Keratinocyte (primary cell): ENCODE measurements around the gene HORMAD2.

ENCODE experiments used
- CTCF ChIP-seq, 3 experiments: IDR thresholded peaks in 1 of 3; conservative IDR thresholded peaks in 1 of 3; optimal IDR thresholded peaks in 1 of 3; 2 replicates in 2 of 3; 3 replicates in 1 of 3; pipeline versions ENCODE3 to v1.5.1; 2011; ENCODE audit warnings: low read length in 3 of 3, mild to moderate bottlenecking in 3 of 3, moderate library complexity in 2 of 3, control low read depth in 1 of 3, inconsistent platforms in 1 of 3; ENCODE audit not compliant: insufficient read depth in 2 of 3; ENCODE audit errors: extremely low read depth in 1 of 3
- EZH2 ChIP-seq: IDR thresholded peaks from one replicate; pipeline ENCODE4 v1.6.1; 2012; ENCODE audit warnings: inconsistent platforms, mild to moderate bottlenecking, low read length, moderate library complexity

- TF ChIP-seq EZH2 (no peak), CTCF (optimal IDR thresholded peaks at IDR 0.05 in 1 of 3, IDR thresholded peaks at IDR 0.05 in 1 of 3, conservative IDR thresholded peaks at IDR 0.05 in 1 of 3; ENCODE audit: extremely low read depth in 1 of 3, insufficient read depth in 2 of 3, low read length in 3 of 3) (no peak)
These were observed 43.6 kb upstream of the HORMAD2 start for GRCh38 chr22:30036656-30037055.
